Measurements from ENCODE around the gene DNAI1. TPM values are rescaled to one million over a fixed set of nuclear protein-coding genes. Genes with fewer than 3 reads are reported as not detected.
"Not testable (repeated sequence)": the region's sequence is repeated elsewhere in the genome, so short reads cannot be mapped to it uniquely, and the experiment has no call there.

The DNAI1 gene
- total RNA-seq, 1 donor from 2014 or later = 1.5 TPM

GRCh38 chr9:34521406-34522045, 62.9 kb downstream of the DNAI1 start:
- H3K9me3 Mint-ChIP-seq = no peaks in the 10 kb centered on the region
- H3K36me3 Mint-ChIP-seq (ENCODE audit: low read depth) = no peaks in the 10 kb centered on the region
- peak overlapping the region; percentile 44 for H3K4me3 Mint-ChIP-seq
- H3K4me1 Mint-ChIP-seq = peaks cover 6% of the 10 kb centered on the region
- no peak for DNase-seq (ENCODE audit: low read depth, low spot score)
- no peak overlapping the region for H3K27ac Mint-ChIP-seq (ENCODE audit: unreplicated experiment)
- TF ChIP-seq, protein P1, sequence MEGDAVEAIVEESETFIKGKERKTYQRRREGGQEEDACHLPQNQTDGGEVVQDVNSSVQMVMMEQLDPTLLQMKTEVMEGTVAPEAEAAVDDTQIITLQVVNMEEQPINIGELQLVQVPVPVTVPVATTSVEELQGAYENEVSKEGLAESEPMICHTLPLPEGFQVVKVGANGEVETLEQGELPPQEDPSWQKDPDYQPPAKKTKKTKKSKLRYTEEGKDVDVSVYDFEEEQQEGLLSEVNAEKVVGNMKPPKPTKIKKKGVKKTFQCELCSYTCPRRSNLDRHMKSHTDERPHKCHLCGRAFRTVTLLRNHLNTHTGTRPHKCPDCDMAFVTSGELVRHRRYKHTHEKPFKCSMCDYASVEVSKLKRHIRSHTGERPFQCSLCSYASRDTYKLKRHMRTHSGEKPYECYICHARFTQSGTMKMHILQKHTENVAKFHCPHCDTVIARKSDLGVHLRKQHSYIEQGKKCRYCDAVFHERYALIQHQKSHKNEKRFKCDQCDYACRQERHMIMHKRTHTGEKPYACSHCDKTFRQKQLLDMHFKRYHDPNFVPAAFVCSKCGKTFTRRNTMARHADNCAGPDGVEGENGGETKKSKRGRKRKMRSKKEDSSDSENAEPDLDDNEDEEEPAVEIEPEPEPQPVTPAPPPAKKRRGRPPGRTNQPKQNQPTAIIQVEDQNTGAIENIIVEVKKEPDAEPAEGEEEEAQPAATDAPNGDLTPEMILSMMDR (conservative IDR thresholded peaks at IDR 0.05) = no peak
- peaks cover 42% of the 10 kb centered on the region for H3K27me3 Mint-ChIP-seq (ENCODE audit: low read depth)

- Mint-ChIP-seq H3K27ac (ENCODE audit: unreplicated experiment) (peak overlapping the region; percentile 4), H3K36me3 (ENCODE audit: low read depth) (no peaks in the 10 kb centered on the region), H3K27me3 (ENCODE audit: low read depth) (peaks cover 44% of the 10 kb centered on the region), H3K4me3 (peak overlapping the region; percentile 85), H3K9me3 (no peaks in the 10 kb centered on the region), H3K4me1 (peaks cover 6% of the 10 kb centered on the region)
- DNase-seq (ENCODE audit: low read depth, low spot score) = no peak
- TF ChIP-seq, protein P1 (conservative IDR thresholded peaks at IDR 0.05) = no peak
Measured at GRCh38 chr9:34522091-34522887, 63.7 kb downstream of the DNAI1 start.

DNA sequence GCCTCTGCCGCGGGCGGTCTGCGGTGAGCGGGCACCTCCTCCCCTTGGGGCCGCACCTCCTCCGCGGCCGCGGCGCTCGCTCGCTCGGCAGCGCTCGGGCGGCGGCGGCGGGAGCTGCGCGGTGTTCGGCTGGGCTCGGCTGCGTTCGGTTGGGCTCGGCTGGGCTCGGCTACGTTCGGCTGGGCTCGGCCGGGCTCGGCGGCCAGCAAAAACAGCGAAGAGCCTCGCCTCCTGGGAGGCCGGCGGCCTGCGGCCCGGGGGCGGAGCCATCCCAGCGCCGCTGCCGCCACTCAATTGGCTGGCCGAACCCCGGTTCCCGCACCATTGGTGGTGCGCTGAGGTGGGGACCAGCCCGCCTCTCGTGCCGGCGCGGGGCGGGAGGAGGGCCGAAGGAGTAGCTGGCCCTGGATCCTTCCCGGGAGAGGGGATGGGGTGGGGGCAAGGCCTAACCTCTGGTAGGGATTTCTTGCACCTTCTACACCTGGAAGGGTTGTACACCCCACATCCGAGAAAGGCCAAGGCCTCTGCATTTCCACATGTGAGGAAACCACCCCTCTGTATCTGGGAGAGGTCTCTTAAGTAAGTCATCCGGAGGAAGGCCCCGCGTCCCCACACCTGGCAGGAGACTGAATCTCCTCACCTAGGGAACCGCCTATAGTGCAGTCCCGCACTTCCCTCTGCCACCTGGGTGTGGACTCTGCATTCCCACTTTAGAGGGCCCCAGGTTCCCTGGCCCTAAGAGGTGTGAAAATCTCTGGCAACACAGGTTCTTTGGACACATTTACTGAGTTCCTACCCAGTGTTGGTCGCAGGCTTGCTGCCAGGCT, 64.6 kb downstream of the DNAI1 start, which contains the start of gene ENHO:
TSS of gene ENHO (minus strand) at position 20 of the 827 bp plus-strand sequence. CDS start 1,295 bp downstream, outside the sequence.
- DNase-seq (ENCODE audit: low read depth, low spot score) = peak; percentile 94
- no peaks in the 10 kb centered on the region for H3K36me3 Mint-ChIP-seq (ENCODE audit: low read depth)
- peak within 1 kb of the TSS; percentile 85 for H3K4me3 Mint-ChIP-seq
- no peaks in the 10 kb centered on the region for H3K9me3 Mint-ChIP-seq
- H3K4me1 Mint-ChIP-seq = peaks cover 6% of the 10 kb centered on the region
- peaks cover 49% of the 10 kb centered on the region for H3K27me3 Mint-ChIP-seq (ENCODE audit: low read depth)
- peak within 1 kb of the TSS; percentile 4 for H3K27ac Mint-ChIP-seq (ENCODE audit: unreplicated experiment)
- TF ChIP-seq, protein P1 (conservative IDR thresholded peaks at IDR 0.05) = no peak

- Mint-ChIP-seq H3K4me1 (peaks cover 6% of the 10 kb centered on the region), H3K9me3 (no peaks in the 10 kb centered on the region), H3K27ac (ENCODE audit: unreplicated experiment) (no peak overlapping the region), H3K36me3 (ENCODE audit: low read depth) (no peaks in the 10 kb centered on the region), H3K4me3 (peak overlapping the region; percentile 57), H3K27me3 (ENCODE audit: low read depth) (peaks cover 50% of the 10 kb centered on the region)
- DNase-seq (ENCODE audit: low read depth, low spot score) = no peak
- TF ChIP-seq, protein P1 (conservative IDR thresholded peaks at IDR 0.05) = no peak
Measured at GRCh38 chr9:34524349-34524748, 65.7 kb downstream of the DNAI1 start.

GRCh38 chr9:34526026-34526425, 67.4 kb downstream of the DNAI1 start:
- Mint-ChIP-seq H3K9me3 (no peaks in the 10 kb centered on the region), H3K36me3 (ENCODE audit: low read depth) (no peaks in the 10 kb centered on the region), H3K4me3 (no peak overlapping the region), H3K27ac (ENCODE audit: unreplicated experiment) (no peak overlapping the region), H3K27me3 (ENCODE audit: low read depth) (peaks cover 65% of the 10 kb centered on the region), H3K4me1 (peaks cover 6% of the 10 kb centered on the region)
- DNase-seq (ENCODE audit: low read depth, low spot score) = no peak
- TF ChIP-seq, protein P1 (conservative IDR thresholded peaks at IDR 0.05) = no peak

- H3K27me3 Mint-ChIP-seq (ENCODE audit: low read depth) = peaks cover 73% of the 10 kb centered on the region
- DNase-seq (ENCODE audit: low read depth, low spot score); H3K4me1 Mint-ChIP-seq; H3K4me3 Mint-ChIP-seq; H3K36me3 Mint-ChIP-seq (ENCODE audit: low read depth); H3K9me3 Mint-ChIP-seq; H3K27ac Mint-ChIP-seq (ENCODE audit: unreplicated experiment): not testable (repeated sequence)
Measured at GRCh38 chr9:34532041-34532440, 73.4 kb downstream of the DNAI1 start.

Data from neural crest cell (in vitro differentiated cells).